B cell (primary cell): ENCODE measurements around the gene RPH3AL. TPM values are rescaled to one million over a fixed set of nuclear protein-coding genes. Genes with fewer than 3 reads are reported as not detected.

Experiments used
- ATAC-seq: fragments of 200-7000 bp; cut with Tn5 transposase; one replicate; pipeline ENCODE4 v1.10.0; 2021; ENCODE audit warnings: low read depth, mild to moderate bottlenecking, moderate number of reproducible peaks, moderate library complexity
- CTCF ChIA-PET: fragments of 350-600 bp; sonication (Branson Sonifier 250); formaldehyde crosslinking; loops from one replicate; lab custom pipeline; 2021; ENCODE audit warnings: antibody characterized with exemption, inconsistent platforms; lab: Charles Lee
- POLR2A ChIA-PET: fragments of 350-600 bp; sonication (Branson Sonifier 250); formaldehyde crosslinking; loops from one replicate; lab custom pipeline; 2021; ENCODE audit warnings: antibody characterized with exemption; lab: Charles Lee
- DNase-seq: peaks from one replicate; pipeline ENCODE4 v3.0.0; 2013
- H2AFZ ChIP-seq: 2 replicates; pipeline ENCODE4 v1.6.1; 2012; ENCODE audit warnings: mild to moderate bottlenecking, low read depth, low read length; ENCODE audit not compliant: insufficient read depth, poor library complexity, severe bottlenecking
- H3K27ac ChIP-seq, 2 donors: 1 replicate in 1 of 2; 2 replicates in 1 of 2; pipeline ENCODE4 v1.5.1; 2012 to 2013; ENCODE audit warnings: low read length in 2 of 2, mild to moderate bottlenecking in 2 of 2, moderate library complexity in 1 of 2
- H3K27me3 ChIP-seq, 4 experiments: fragments of 200-600 bp in 1 of 4; sonication (generic) in 1 of 4; replicated peaks in 1 of 4; 1 replicate in 2 of 4; 2 replicates in 2 of 4; pipeline versions ENCODE4 v1.6.1 to v1.7.0; 2013 to 2016; ENCODE audit warnings: low read length in 3 of 4, mild to moderate bottlenecking in 2 of 4, mixed read lengths in 1 of 4, moderate library complexity in 1 of 4; ENCODE audit not compliant: insufficient read depth in 4 of 4, control insufficient read depth in 3 of 4; ENCODE audit errors: control extremely low read depth in 1 of 4
- H3K36me3 ChIP-seq, 2 experiments: replicated peaks in 1 of 2; 1 replicate in 1 of 2; 2 replicates in 1 of 2; pipeline versions ENCODE4 v1.6.1 to v1.7.1; 2013; ENCODE audit warnings: low read length in 1 of 2; ENCODE audit not compliant: insufficient read depth in 2 of 2, control insufficient read depth in 1 of 2; ENCODE audit errors: control extremely low read depth in 1 of 2, extremely low read depth in 1 of 2
- H3K4me1 ChIP-seq, 2 donors: fragments of 200-600 bp in 1 of 2; sonication (generic) in 1 of 2; 1 replicate in 1 of 2; 2 replicates in 1 of 2; pipeline versions ENCODE4 v1.5.1 to v1.6.1; 2013 to 2017; ENCODE audit warnings: low read length in 2 of 2; ENCODE audit not compliant: control insufficient read depth in 2 of 2, insufficient read depth in 2 of 2
- H3K4me2 ChIP-seq: replicated peaks from 2 replicates; pipeline ENCODE3; 2012; ENCODE audit warnings: mild to moderate bottlenecking, low read depth, low read length; ENCODE audit not compliant: poor library complexity, severe bottlenecking
- H3K4me3 ChIP-seq, 5 experiments: fragments of 200-600 bp in 1 of 5; sonication (generic) in 1 of 5; 1 replicate in 3 of 5; 2 replicates in 2 of 5; pipeline versions ENCODE4 v1.5.1 to v1.7.0; 2011 to 2016; ENCODE audit warnings: low read length in 4 of 5, mild to moderate bottlenecking in 4 of 5, low read depth in 2 of 5, control low read depth in 1 of 5, moderate library complexity in 1 of 5; ENCODE audit not compliant: insufficient read depth in 1 of 5; ENCODE audit errors: control extremely low read depth in 1 of 5, extremely low read depth in 1 of 5
- H3K79me2 ChIP-seq: fragments of 200-600 bp; sonication (generic); one replicate; pipeline ENCODE4 v1.6.0; 2016; ENCODE audit warnings: low read length; ENCODE audit not compliant: control insufficient read depth, insufficient read depth
- H3K9ac ChIP-seq: fragments of 200-600 bp; sonication (generic); 2 replicates; pipeline ENCODE4 v1.6.1; 2017; ENCODE audit warnings: mild to moderate bottlenecking, low read length, moderate library complexity
- H3K9me3 ChIP-seq, 3 donors: one replicate each; pipeline versions ENCODE4 v1.6.1 to v1.7.1; 2013; ENCODE audit warnings: low read length in 2 of 3; ENCODE audit not compliant: control insufficient read depth in 2 of 3, insufficient read depth in 1 of 3; ENCODE audit errors: control extremely low read depth in 1 of 3
- H4K20me1 ChIP-seq: 2 replicates; pipeline ENCODE4 v1.6.0; 2012; ENCODE audit warnings: mild to moderate bottlenecking, low read length; ENCODE audit not compliant: insufficient read depth, control insufficient read depth, poor library complexity, severe bottlenecking
- H3K27ac Mint-ChIP-seq: one replicate; pipeline ENCODE4 v1.8.0; 2021; ENCODE audit warnings: mixed read lengths
- H3K27me3 Mint-ChIP-seq: one replicate; pipeline ENCODE4 v1.8.0; 2021; ENCODE audit warnings: mixed read lengths
- H3K4me1 Mint-ChIP-seq: one replicate; pipeline ENCODE4 v1.8.0; 2021; ENCODE audit warnings: mixed read lengths
- H3K4me3 Mint-ChIP-seq: one replicate; pipeline ENCODE4 v1.8.0; 2021; ENCODE audit warnings: mixed read lengths
- H3K9me3 Mint-ChIP-seq: one replicate; pipeline ENCODE4 v1.8.0; 2022; ENCODE audit warnings: mixed read lengths; ENCODE audit not compliant: insufficient read depth
- EZH2 ChIP-seq: IDR thresholded peaks from 2 replicates; pipeline ENCODE4 v1.6.1; 2012; ENCODE audit warnings: borderline replicate concordance, low read depth, mild to moderate bottlenecking, moderate library complexity, low read length; ENCODE audit not compliant: insufficient read depth, poor library complexity, severe bottlenecking
- WGBS: methylation state at CpG from one replicate; pipeline ENCODE4 v1.1.5; 2013; ENCODE audit warnings: missing lambda C conversion rate; ENCODE audit not compliant: insufficient coverage; 5-methylcytosine and 5-hydroxymethylcytosine counted together
- intact Hi-C: fragments of 100-400 bp; cut with micrococcal nuclease; formaldehyde crosslinking; loops from one replicate; pipeline ENCODE4 v1.10.0; 2022
- polyA plus RNA-seq: library from polyadenylated mRNA; depleted of rRNA; stranded (reverse); fragments of >200 nt; gene quantifications from 2 replicates; pipeline ENCODE4 v1.2.3, GENCODE V29; 2012
- total RNA-seq, 2 donors: library from RNA; stranded (reverse); fragments of 120-200 nt in 1 of 2; gene quantifications; 1 replicate in 1 of 2; 2 replicates in 1 of 2; pipeline versions ENCODE4 v1.2.3 to v1.2.4, GENCODE V29; 2013 to 2022
- TF ChIP-seq, protein P1 (sequence below): fragments of 200-600 bp; IDR thresholded peaks from one replicate; pipeline ENCODE4 v1.8.0; 2022; ENCODE audit warnings: antibody characterized with exemption, mild to moderate bottlenecking

Gene RPH3AL
- total and polyA plus RNA-seq, 2 donors (not counting 1 experiment from before 2014, with no cell fraction given): 10.8 to 13.3 TPM

DNA sequence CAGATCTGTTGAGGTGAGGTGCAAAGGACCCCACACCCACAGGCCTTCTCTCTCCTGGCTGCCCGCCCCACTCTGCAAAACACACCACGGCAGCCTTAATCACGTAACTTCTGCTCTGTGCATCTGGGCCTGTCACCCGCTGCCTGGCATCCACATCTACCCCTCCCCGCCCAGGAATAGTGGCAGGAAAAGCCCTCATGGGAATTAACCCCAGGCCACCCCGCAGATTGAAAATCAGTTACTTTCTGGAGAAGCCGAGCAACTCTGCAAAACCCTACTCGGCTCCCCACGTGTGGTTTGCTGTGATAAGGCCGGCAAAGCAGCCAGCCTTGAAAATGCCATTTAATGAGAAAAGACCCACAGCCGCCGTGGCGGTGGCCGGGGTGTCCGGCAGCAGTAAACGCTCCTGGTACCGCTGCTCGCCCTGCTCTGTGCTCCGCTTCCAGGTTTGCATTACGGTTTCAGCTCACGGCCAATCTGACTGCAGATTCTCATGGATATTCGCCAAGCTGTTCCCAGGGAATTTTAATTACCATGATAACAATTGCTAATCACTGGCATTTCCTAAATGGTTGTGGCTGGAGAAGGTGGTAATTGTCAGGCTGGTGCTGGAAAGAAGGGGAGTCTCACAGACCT lies 93.1 kb downstream of the RPH3AL start:
- H3K9me3 Mint-ChIP-seq: no peaks in the 10 kb centered on the region
- 70% methylated on average over 19 of the region's 22 CpGs for WGBS
- no peaks in the 10 kb centered on the region for H3K27me3 ChIP-seq
- no peaks in the 10 kb centered on the region for H3K4me1 Mint-ChIP-seq
- ChIA-PET CTCF (no interaction called here), POLR2A (no interaction called here)
- H3K36me3 ChIP-seq: no peaks in the 10 kb centered on the region
- no peak overlapping the region for H3K9ac ChIP-seq
- no peak for DNase-seq
- no peaks in the 10 kb centered on the region for H3K79me2 ChIP-seq
- peaks cover 5% of the 10 kb centered on the region for H3K27me3 Mint-ChIP-seq
- no peaks in the 10 kb centered on the region for H4K20me1 ChIP-seq
- no peak for ATAC-seq
- intact Hi-C loops: no loop called here
- H3K27ac ChIP-seq: no peak overlapping the region
- H2AFZ ChIP-seq: no peak overlapping the region
- no peak for TF ChIP-seq EZH2
- TF ChIP-seq, protein P1, sequence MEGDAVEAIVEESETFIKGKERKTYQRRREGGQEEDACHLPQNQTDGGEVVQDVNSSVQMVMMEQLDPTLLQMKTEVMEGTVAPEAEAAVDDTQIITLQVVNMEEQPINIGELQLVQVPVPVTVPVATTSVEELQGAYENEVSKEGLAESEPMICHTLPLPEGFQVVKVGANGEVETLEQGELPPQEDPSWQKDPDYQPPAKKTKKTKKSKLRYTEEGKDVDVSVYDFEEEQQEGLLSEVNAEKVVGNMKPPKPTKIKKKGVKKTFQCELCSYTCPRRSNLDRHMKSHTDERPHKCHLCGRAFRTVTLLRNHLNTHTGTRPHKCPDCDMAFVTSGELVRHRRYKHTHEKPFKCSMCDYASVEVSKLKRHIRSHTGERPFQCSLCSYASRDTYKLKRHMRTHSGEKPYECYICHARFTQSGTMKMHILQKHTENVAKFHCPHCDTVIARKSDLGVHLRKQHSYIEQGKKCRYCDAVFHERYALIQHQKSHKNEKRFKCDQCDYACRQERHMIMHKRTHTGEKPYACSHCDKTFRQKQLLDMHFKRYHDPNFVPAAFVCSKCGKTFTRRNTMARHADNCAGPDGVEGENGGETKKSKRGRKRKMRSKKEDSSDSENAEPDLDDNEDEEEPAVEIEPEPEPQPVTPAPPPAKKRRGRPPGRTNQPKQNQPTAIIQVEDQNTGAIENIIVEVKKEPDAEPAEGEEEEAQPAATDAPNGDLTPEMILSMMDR: no peak
- H3K4me2 ChIP-seq: no peak overlapping the region
- H3K9me3 ChIP-seq: peaks cover 0 to 8% (median 0%) of the 10 kb centered on the region in 3 donors
- no peaks in the 10 kb centered on the region for H3K4me1 ChIP-seq
- H3K27ac Mint-ChIP-seq: no peak overlapping the region
- no peak overlapping the region for H3K4me3 Mint-ChIP-seq
- no peak overlapping the region for H3K4me3 ChIP-seq

DNA sequence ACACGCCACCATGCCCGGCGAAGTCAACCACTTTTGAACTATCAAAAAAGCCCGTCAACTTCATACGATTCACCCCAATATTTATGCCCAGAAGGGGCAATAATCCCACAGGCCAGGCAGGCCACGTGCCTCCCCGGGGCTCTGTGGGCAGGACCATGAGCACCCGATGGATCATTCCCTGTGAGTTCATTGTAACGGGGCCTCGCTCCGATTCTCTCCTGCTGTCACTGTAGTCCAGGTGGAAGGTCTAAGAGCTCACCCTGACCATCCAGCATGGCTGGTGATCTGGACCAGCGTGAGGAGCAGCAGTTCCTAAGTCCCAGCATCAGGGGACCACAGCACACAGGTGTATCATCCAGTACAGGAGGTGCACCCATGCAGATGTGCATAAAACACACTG lies 93.7 kb downstream of the RPH3AL start:
- intact Hi-C loops: no loop called here
- no peaks in the 10 kb centered on the region for H3K4me1 Mint-ChIP-seq

More for the DNA sequence above, 93.7 kb downstream of the RPH3AL start:
- TF ChIP-seq, protein P1: no peak
- TF ChIP-seq EZH2: no peak
- Histone ChIP-seq H4K20me1 (no peaks in the 10 kb centered on the region), H3K4me3 (no peak overlapping the region), H3K9me3 (peaks cover 0 to 8% (median 0%) of the 10 kb centered on the region in 3 donors), H3K9ac (no peak overlapping the region), H3K4me2 (no peak overlapping the region), H3K27ac (no peak overlapping the region), H3K4me1 (no peaks in the 10 kb centered on the region), H2AFZ (no peak overlapping the region), H3K27me3 (no peaks in the 10 kb centered on the region), H3K36me3 (no peaks in the 10 kb centered on the region), H3K79me2 (no peaks in the 10 kb centered on the region)
- POLR2A ChIA-PET: no interaction called here
- ATAC-seq (no peak), DNase-seq (no peak)
- Mint-ChIP-seq H3K27ac (no peak overlapping the region), H3K4me3 (no peak overlapping the region), H3K27me3 (peaks cover 5% of the 10 kb centered on the region), H3K9me3 (no peaks in the 10 kb centered on the region)
- CTCF ChIA-PET: no interaction called here
- 97% methylated on average over 10 of the region's 12 CpGs for WGBS
